GM13976 (cell line): ENCODE measurements around the gene MED13.

ENCODE experiments used
- DNase-seq: peaks from one replicate; pipeline ENCODE4 v3.0.0; 2012; ENCODE audit warnings: low spot score
- in situ Hi-C: fragments of 300-500 bp; cut with MboI; formaldehyde crosslinking; loops from one replicate; pipeline ENCODE4 v1.12.0; 2022; ENCODE audit warnings: low sequenced_read_pairs, mixed read lengths, inconsistent platforms; ENCODE audit not compliant: unreplicated experiment
- TF ChIP-seq, protein P1 (sequence below): IDR thresholded peaks from 2 replicates; pipeline ENCODE4 v1.5.1; 2012; ENCODE audit warnings: borderline replicate concordance, mild to moderate bottlenecking; ENCODE audit not compliant: insufficient read depth; ENCODE audit errors: extremely low read depth, missing control alignments, control extremely low read depth

MED13 gene

GRCh38 chr17:62099532-62099931, 34.5 kb upstream of the MED13 start:
- in situ Hi-C loops = no loop called here
- no peak for DNase-seq
- TF ChIP-seq, protein P1, sequence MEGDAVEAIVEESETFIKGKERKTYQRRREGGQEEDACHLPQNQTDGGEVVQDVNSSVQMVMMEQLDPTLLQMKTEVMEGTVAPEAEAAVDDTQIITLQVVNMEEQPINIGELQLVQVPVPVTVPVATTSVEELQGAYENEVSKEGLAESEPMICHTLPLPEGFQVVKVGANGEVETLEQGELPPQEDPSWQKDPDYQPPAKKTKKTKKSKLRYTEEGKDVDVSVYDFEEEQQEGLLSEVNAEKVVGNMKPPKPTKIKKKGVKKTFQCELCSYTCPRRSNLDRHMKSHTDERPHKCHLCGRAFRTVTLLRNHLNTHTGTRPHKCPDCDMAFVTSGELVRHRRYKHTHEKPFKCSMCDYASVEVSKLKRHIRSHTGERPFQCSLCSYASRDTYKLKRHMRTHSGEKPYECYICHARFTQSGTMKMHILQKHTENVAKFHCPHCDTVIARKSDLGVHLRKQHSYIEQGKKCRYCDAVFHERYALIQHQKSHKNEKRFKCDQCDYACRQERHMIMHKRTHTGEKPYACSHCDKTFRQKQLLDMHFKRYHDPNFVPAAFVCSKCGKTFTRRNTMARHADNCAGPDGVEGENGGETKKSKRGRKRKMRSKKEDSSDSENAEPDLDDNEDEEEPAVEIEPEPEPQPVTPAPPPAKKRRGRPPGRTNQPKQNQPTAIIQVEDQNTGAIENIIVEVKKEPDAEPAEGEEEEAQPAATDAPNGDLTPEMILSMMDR = no peak

- TF ChIP-seq, protein P1 = no peak
- DNase-seq = peak; percentile 72
- in situ Hi-C loops = no loop called here
These were observed 33.6 kb upstream of the MED13 start for GRCh38 chr17:62098623-62099231.

DNA sequence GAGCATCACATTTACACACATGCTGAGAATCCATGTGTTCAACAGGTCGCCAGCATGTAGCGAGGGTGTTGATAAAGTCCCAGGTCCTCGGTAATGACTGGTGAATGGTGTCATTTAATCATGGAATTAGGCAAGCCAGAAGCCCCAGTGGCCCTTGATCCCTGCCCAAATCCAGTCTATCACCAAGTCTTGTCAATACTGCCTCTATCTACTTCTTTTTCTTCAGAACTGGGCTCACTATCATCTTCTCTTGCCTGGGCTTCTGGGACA, 31.3 kb upstream of the MED13 start:
- TF ChIP-seq, protein P1 = no peak
- in situ Hi-C loops = no loop called here
- DNase-seq = no peak

- DNase-seq = no peak
- TF ChIP-seq, protein P1 = no peak
- in situ Hi-C loops = no loop called here
These were observed 29.1 kb upstream of the MED13 start for GRCh38 chr17:62094175-62094574.

DNA sequence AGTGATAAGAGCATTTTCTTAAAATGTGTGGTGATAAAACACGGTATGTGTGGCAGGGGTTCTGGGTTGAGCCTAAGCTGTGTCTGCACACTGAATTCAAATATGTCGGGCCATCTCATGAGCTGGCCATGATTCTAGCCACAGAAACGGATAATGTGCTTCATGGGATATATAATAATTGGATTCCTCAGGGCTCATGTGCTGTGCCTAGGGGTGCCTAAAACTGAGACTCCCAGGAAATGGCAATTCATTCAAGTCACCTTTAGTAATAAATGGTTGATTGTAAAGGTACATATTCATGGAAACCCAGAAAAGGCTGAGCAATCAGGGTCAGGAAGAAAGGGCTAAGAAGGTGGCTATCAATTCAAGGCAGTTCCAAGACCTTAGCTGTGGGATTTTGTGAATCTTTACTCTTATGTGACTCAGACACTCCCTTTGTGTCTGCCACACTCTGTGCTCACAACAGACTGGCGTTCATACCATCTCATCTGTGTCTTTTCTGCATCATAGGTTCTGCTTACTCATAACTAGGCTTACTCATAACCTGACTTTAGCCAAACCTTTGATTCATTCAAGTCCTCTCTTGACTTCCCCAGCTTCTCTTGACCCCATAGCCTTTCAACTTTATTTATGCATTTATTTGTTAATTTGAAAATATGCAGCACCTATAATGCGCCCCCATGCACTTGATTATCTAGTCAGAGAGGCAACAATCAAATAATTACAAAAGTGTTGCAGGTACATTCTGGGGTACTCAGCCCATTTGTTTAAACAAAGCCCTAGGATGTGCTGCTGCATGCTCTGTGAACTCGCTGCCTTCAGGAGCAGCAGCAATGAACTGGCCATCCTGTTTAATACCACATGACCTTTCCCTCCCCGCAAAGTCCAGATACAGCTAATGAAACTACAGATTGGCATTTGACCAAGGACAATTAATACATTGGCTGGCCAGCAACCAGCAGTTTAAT, 28.4 kb upstream of the MED13 start:
- DNase-seq = peak; percentile 77
- in situ Hi-C loops = no loop called here
- TF ChIP-seq, protein P1 = no peak

DNA sequence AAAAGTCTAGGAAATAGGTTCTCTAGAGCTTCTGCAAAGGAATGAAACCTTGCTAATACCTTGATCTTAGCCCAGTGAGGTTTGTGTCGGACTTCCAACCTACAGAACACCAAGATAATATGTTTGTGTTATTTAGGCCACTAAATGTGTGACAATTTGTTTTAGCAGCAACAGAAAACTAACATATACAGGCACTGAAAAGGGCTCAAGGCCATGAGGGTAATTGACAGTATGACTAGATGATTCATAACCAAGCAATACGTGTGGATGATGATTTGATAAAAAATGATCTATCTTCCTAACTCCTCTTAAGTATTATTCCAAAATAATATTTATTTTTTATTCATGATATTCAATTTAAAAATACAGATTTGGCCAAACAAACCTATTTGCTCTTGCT, 27.7 kb upstream of the MED13 start:
- no peak for DNase-seq
- TF ChIP-seq, protein P1 = no peak
- in situ Hi-C loops = no loop called here

DNA sequence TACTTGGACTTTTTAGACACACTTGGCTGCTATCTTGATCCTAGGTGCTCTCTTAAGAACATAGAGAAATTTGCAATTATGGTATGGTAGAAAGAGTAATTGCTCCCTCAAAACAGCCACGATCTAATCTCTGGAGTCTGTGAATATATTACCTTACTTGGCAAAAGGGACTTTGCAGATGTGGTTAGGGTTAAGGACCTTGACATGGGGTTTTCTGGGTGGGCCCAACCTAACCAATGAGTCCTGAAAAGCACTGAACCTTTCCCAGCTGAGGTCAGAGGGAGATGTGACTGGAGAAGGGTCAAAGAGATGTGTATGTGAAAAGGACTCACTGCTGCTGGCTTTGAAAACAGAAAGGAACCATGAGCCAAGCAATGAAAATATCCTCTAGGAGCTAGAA, 26.7 kb upstream of the MED13 start:
- no peak for DNase-seq
- in situ Hi-C loops = no loop called here
- TF ChIP-seq, protein P1 = no peak
